HG02885 (cell line): ENCODE results near the gene FOXP1.

Source experiments
- ATAC-seq: cut with Tn5 transposase; IDR thresholded peaks from one replicate; pipeline ENCODE4 v1.9.1; 2021; ENCODE audit warnings: mild to moderate bottlenecking; ENCODE audit not compliant: unreplicated experiment, poor library complexity

FOXP1 gene

DNA sequence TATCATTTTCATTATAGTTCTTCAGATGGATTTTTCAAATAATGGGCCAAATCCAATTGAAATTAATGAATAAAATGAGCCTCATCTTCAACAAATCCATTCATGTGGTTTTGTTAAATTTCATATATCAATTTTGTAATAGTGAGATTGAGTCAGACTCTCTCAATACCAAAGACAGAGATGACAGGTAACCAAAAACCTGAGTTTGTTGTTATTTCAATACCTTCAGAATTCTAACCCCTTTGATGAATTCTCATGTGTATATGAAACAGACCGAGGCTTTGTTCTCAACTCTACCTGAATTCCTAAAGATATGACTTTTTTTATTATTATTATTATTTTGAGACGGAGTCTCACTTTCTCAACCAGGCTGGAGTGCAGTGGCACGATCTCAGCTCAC is 92.8 kb downstream of the FOXP1 start:
- ATAC-seq = no peak

DNA sequence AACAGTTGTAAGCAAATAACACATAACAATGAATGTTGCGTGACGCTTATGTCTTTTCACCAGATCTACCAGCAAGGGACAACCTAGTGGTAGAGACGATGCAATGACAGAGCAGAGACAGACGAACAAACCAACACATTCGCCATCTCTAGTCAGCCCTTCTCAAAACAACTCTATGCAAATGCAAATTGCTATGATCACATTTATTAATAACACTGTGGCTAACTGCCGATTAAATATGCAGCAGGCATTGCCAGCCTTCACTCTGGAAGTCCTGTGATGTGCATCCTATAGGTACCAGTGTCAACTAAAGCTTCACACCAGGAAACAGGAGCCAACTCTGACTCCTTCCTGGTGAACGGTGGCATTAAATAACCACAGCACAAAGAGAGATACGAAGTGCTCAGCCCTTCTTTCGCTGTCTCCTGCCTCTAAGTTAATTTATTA is 94.2 kb downstream of the FOXP1 start:
- no peak for ATAC-seq

DNA sequence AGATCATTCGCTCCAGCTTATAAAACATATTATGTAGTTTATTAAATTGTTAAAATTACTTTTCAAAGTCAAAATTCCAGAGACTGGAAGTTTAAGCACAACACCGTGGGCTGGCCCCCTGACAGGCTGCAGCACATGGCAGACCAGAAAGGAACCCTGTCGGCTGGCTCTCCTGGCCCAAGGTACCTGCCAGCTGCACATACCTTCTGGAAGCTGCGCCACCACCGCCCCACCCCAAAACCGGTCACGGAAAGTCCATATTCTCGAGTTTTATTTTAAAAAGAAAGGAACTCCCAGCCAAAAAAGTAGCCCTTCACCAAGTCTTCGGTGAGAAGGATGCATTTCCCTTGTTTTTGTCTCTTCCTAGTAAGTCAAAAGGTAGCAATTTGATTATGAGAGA is 94.6 kb downstream of the FOXP1 start:
- ATAC-seq = no peak

DNA sequence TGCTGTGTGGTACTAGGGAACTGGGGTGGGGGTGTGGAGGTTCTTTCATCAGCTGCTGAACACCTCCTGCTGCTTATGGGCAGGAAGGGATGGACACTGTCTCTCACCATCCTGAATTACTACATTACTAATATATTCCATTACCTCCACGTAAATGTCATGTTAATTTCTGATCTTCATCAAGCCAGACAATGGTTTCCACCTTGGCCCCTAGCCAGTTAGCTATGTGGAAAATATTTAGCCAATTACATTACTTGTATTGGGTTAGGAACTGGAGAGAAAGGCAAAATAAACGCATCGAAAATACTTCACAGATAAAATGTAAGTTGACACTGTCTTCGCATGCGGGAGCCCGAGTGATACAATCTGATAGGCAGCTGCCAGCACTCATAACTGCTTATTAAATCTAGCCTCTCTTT is 95.1 kb downstream of the FOXP1 start:
- ATAC-seq = no peak

DNA sequence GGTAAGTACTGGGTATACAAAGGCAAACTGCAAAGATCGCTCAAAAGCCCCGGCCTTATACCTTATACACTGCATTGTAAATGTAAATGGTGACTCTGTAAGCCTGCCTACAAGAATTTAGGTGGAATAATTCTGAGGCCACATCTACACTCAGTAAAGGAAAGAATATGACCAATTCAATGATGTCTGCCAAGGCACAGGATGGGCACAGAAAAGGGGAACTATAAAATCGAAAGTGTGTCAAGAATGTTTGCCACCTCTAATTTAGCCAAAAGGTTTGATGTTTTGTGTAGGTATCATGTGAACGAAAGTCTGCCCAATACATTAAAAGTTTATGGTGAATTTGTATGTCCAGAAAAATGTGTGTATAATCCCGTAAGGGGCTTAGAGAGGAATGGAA is 96.1 kb downstream of the FOXP1 start:
- ATAC-seq = no peak

DNA sequence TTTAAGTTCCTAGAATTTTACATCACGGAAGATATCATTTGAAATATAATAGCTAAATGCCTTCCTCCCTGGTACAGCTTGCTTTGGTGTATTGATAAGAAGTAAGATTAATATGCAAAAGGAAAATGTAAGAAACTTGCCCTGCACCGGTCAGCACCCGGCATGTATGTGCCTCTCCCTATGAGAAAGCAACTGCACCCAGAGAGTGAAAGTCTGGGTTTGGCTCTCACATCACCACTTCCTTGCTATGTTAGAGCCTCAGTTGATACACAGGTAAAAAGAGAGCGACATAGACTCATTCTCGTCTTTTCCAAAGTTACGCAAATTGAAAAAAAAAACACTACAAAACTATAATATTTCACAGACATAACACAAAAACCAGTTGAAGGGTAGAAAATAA is 96.7 kb downstream of the FOXP1 start:
- no peak for ATAC-seq

DNA sequence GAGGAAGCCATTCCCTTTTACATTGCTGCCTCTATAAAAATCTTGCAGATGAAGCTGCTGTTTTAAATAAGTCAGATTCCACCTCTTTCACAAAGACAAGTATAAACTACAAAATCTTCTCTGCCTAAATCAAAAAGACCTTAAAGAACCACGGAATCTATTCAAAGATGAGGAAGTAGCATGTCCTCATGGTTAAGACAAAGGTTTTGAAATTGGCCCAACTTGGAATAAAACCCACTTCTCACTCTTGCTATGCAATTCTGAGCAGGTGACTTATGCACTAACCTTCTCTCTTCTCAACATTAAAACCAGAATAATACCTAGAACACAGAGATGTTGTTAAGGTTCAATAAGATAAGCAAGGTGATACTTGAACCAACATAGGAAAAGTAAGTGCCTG is 97.6 kb downstream of the FOXP1 start:
- no peak for ATAC-seq

DNA sequence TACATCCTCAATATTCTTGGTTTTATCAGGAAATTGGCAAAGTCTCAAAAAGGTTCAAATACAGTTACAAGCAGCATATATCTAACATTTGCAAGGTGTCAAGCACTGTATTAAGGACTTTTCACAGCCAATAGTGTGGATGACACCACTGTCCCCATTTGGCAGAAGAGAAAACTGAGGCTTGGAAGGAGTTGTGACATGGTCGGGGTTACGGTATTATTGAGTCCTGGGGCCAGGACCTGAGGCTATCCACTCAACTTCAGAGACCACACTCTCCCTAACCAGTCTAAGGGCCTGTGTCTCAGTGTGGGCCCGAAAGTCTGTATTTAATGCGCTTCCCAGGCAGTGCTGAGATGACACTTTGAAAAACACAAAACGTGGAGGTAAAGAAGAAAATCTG is 99.1 kb downstream of the FOXP1 start:
- ATAC-seq = no peak

DNA sequence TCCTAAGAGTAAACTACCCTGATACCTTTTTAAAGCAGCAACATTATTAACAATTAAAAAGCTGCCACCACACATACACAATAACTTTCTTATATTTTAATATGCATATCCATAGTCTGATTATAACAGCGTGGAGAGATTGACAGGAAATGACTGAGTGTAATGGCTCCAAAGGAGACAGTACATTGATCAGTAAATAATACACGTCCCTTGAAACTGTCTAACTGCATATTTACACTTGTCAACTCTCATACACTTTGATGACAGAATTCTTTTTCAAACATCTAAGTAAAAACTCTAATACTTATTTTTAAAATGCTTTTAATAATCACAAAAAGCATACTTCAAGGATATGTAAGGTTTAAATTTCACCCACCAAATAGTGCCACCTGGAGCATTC is 99.5 kb downstream of the FOXP1 start:
- ATAC-seq = no peak

DNA sequence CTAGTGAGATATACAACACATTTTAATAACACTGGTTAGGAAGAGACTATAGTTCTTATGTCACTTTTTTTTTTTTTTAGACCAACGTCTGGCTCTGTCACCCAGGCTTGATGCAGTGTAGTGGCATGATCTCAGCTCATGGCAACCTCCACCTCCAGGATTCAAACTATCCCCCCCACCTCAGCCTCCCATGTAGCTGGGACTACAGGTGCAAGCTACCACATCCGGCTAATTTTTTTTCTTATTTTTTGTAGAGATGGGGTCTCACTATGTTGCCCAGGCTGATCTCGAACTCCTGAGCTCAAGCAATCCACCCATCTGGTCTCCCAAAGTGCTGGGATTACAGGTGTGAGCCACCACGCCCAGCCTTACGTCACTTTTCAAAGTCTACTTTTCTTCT is 100.8 kb downstream of the FOXP1 start:
- no peak for ATAC-seq

DNA sequence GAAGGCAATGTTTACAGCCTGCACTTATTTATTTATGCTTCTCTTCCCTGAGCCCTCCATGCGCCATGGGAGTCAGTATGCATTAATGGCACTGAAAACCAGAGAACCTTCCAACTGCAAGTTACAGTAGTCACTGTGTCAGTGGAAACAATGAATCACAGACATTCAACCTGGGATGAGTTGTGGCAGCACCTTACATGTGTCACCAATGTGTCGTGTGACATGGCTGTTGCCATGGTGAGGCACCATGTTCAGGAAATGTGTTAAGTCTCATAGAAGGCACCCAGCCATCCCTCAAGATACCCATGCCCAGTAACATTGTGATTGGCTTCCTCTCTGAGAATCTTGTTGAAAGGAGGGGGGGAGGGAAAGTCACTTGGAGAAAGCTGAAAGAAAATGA is 105.0 kb downstream of the FOXP1 start:
- ATAC-seq = no peak

DNA sequence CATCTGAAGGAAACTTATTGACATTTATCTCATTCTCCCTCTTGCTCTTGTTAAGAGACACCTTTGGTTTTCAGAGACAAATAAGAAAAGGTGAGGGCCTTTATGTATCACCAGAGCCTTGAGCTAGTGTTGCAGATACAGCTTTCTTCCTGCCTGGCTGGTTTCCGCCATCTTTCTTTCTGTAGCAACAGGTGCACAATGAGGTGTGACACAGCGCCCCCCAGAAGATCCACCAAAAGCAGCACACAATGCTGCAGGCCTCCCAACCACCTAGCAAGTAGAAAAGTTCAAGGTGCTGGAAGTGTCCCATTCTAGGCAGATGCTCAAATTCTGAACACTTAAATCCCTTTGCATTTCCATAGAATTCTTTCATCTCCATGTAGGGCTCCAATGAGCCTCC is 106.6 kb downstream of the FOXP1 start:
- ATAC-seq = no peak

DNA sequence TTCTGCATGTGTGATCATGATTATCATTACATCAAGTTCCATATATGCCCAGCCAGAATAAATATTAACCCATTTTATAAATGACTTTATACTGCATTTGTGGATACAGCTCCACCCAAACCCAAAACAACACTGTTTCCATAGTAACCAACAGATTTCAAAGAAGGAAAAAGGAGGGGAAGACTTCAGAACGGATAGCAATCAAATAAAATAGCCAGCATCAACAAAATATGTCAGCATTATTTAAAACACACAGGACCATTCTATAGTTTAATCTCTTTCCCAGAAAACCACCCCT is 114.4 kb downstream of the FOXP1 start:
- ATAC-seq = no peak

DNA sequence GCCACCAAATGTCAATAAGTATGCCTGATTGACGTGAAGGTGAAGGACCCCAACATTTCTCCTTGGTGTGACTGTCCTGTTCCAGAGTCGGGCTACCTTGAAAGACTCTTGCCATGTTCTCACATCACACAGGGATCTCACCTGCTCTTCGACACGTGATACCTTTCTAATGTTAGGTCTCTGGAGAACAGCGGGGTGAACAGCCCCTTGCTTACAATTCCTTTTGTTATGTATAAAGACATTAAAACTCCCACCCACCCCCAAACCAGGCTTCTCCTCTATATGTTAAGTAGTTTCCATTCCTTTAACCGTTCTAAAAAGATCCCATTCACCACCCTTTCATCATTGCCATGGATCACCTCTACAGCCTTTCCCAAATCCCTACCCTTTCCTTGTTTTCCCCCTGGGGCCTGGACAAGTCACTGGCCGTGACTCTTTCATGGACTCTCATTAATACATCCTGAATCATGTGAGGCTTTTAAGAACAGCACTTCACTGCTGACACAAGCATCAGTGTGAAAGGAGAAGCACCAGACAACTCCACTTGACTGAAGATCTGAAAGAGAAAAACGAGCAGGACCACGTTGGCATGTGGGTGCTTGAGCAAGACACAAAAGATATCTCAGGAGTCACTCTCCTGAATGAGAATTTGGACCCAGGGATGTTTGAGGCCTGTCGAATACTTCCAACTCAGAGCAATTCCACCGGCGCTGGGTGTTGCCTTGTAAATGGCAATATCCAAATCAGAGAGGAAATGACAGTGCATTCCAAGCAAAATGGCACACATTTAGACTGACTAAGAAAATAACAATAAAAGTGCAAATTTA is 115.0 kb downstream of the FOXP1 start:
- no peak for ATAC-seq

DNA sequence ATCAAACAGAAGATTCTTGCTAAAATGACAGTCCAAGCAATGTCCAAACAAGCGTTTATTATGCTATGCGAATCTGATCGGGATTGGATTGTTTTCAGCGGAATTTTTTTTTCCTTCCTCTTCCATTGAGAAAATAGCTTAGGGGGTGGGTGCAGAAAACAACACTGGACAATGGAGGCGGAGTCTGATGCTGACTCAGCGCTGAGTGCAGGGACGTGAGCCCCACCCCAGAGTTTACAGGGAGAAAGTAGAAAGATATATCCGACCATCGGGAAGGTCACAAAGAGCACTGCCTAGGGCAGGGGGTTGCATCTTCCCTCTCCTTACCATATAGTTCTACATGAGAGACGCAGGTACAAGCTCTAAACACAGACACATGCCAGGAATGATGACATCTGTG is 117.0 kb downstream of the FOXP1 start:
- ATAC-seq = no peak

DNA sequence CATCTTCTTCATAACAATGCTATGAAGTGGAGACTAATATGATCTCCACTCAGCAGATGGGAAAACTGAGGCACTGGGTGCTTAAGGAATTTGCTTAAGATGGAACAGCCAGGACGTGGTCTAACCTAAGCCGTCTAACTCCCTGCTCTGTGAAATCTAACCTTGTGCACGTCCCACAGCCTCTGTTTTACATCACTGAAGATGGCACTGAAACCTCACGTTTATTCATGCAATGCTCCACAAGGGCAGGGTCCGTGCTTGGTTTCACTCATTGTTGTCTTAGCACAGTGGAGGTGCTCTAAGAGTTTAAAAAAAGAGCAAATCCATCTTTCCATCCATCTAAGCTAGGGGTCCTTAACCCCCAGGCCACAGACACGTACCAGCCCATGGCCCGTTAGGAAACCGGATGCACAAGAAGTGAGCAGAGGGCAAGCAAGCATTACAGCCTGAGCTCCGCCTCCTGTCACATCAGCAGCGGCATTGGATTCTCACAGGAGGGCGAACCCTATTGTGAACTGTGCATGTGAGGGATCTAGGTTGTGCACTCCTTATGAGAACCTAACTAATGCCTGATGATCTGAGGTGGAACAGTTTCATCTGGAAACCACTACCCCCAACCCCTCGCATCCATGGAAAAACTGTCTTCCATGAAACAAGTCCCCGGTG is 118.0 kb downstream of the FOXP1 start:
- ATAC-seq = no peak

DNA sequence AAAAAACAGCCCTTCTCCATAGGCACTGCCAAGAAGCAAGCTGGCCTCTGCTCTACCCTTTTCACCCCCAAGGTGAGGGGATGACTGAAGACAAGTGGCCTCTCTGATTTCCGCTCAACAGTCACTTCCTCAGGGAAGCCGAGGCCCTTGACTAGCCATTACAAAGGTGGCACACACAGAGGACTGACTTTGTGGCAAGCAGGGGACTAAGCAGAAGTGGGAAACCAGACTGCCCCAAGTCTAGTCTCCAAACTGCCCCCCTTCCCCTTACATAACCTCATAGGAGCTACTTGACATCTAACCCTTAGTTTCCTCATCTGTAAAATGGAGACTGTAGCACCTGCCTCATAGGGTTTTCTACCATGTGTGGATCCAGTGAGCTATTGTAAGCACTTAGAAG is 118.9 kb downstream of the FOXP1 start:
- ATAC-seq = no peak

DNA sequence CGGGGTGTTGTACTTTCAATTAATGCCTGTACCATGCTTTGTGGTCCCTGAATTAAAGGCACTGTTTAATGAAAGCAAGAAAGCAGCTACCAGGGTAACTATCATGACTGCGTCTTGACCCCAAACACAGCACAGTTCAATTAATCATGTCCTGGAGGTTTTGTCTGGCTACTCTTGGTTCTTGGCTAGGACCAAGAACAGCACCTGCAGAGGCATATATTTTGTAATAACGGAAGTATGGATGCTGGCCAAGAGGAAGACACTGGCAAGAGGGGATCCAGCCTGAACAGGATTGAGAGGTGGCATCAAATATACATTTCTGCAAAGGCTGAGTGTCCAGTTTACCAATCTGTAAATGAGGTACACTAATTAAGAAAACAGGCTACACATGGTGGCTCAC is 119.9 kb downstream of the FOXP1 start:
- no peak for ATAC-seq

DNA sequence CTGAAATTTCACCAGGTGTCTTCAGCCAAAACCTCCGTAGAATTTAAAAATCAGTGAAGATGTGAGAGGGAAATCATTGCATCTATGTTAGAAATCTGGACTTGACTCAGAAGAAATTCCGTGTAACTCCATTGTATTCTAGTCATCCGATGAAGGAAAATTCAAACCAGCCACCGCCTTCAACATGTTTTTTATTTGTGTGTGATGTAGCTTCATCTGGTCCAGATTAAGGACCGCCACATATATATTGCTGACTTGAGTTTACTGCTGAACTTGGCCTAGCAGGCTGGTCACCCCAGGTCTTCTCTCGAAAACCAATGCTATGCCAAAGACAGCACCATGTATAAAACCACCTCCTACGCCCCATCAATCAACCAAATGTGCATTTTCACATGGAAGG is 120.9 kb downstream of the FOXP1 start:
- no peak for ATAC-seq

DNA sequence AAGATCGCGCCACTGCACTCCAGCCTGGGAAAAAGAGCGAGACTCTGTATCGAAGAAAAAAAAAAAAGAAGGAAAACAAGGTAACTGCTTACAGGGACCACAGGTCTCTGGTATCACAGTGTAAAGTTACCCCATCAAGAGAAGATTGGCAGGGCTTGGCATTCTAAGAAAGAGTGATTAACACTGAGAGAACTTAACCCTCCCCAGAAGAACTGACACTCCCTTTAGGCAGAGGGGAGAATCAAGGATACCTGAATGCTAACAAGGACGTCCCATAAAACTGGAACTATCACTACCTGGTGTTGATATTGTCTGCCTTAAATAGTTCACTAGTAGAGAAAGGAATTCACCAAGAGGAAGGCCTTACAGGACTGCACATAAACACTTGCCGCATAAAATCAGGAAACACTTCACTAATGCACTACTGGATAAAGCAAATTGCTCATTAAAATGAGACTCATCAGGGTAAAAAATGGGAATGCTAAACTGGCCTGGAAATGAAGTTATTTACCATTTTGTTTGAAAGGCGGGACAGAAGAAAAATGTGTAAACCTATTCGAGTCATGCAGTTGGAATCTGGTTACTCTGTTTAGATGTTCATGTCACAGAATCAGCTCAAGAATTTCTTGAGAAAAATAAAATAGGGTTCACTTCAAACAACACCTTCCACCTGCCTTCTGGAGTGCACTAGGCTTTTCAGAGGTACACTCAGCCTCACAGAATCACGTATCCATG is 121.6 kb downstream of the FOXP1 start:
- no peak for ATAC-seq

DNA sequence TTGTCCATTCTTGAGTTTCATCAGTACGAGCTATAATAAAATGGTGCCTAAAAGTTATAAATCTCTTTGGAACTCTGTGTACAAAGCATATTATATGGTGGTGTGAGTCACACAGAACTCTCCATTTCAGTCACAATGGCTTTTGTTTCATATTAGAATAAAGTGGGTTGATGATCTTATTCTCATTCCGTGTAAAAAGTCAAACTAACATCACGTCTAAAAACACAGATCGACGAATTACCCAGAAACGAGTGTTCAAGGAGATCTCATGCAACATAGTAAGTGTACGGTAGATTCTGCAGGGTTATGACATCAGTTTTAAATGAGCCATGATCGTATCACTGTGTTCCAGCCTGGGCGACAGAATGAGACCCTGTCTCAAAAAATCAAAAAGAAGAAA is 122.4 kb downstream of the FOXP1 start:
- ATAC-seq = no peak

DNA sequence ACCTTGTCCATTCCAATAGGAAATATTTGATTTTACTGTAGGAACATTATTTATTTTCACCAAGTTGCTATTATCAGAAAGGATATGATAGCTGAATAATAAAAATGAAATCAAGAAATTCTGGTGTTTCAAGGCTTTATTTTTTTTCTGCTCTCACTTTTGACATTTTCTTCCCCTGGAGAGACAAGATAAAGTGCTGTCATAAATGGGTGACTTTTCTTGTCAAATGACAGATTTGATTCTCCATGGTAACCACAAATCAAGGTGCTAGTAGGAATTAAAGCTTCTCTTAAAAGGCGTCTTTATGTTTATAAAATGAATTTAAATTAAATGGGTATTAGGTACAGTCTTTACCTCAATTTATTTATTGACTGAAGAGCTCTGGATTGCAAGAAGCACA is 124.6 kb downstream of the FOXP1 start:
- no peak for ATAC-seq
